NT2/D1 (cell line): Measurements from ENCODE around the gene CPEB4.

Source experiments
- SUZ12 ChIP-seq: IDR thresholded peaks from 2 replicates; pipeline ENCODE4 v1.6.1; 2011; ENCODE audit not compliant: insufficient read length, insufficient read depth; ENCODE audit errors: extremely low read depth
- YY1 ChIP-seq: IDR thresholded peaks from 2 replicates; pipeline ENCODE4 v1.6.1; 2011; ENCODE audit not compliant: insufficient read length, insufficient read depth
- ZNF274 ChIP-seq: IDR thresholded peaks from 2 replicates; pipeline ENCODE4 v1.6.1; 2011; ENCODE audit warnings: mild to moderate bottlenecking, low read depth, low read length

- no peak for TF ChIP-seq ZNF274
- TF ChIP-seq YY1 = no peak
- TF ChIP-seq SUZ12 = no peak
These were observed 85.4 kb downstream of the CPEB4 start for GRCh38 chr5:173973616-173973969.
